GM21576 (cell line): ENCODE results near the gene MBD5.
A peak's percentile ranks its signal among the peaks of the same experiment; 100 is the strongest.

Experiments used
- ATAC-seq: cut with Tn5 transposase; IDR thresholded peaks from one replicate; pipeline ENCODE4 v1.9.1; 2021; ENCODE audit warnings: mild to moderate bottlenecking, moderate library complexity; ENCODE audit not compliant: unreplicated experiment

The MBD5 gene

GRCh38 chr2:148451046-148451445, 430.2 kb downstream of the MBD5 start:
- ATAC-seq: no peak

GRCh38 chr2:148455791-148456190, 434.9 kb downstream of the MBD5 start:
- ATAC-seq: no peak

- no peak for ATAC-seq
These were observed 437.3 kb downstream of the MBD5 start for GRCh38 chr2:148458171-148458570.

GRCh38 chr2:148459377-148459778, 438.5 kb downstream of the MBD5 start:
- no peak for ATAC-seq

- ATAC-seq: no peak
These were observed 441.0 kb downstream of the MBD5 start for GRCh38 chr2:148461876-148462275.

DNA sequence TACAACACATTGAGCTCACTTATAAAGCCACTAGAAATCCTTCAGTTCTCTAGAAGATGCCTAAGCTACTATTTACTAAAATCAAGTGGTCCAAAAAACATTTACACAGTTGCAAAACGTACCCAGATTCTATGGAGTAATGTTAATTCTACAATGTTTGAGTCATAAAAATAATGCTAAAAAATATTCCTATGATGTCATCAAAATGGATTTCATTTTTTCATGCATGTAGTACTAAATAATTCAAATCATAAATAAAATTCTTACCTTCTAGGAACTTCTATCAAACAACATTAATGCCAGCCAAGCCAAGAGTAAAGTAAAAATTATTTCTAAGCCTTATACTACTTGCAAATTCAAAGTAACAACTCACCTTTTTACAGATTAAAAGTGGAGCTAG, 454.7 kb downstream of the MBD5 start:
- no peak for ATAC-seq

DNA sequence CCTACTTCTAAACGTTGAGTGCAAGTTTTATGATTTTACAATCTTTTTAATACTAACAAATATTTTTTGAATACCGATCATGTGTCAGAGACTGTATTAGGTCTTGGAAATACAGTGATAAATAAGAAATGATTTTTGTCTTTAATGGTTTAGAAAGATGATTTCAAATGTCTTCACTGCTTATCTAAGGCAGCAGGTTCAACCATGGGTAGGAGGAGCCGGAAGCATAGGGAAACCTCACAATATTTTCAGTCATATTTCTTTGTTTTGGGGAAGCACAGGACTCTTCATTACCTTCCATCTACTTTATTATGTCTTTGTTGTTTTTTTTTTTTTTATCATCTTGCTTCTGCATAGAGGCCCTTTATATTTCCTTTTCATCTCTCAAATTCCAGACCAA, 458.5 kb downstream of the MBD5 start:
- ATAC-seq: no peak

DNA sequence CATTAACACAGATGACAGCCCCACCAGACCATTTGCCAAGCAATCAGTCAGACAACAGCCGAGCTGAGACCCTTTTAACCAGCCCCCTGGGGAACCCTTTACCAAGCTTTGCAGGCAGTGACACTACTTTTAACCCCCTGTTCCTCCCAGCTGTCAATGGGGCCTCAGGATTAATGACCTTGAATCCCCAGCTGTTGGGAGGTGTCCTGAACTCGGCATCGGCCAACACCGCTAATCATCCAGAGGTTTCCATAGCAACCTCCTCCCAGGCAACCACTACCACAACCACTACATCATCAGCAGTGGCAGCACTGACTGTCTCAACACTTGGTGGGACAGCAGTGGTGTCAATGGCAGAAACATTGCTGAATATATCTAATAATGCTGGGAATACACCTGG, 462.8 kb downstream of the MBD5 start:
- no peak for ATAC-seq

GRCh38 chr2:148484066-148484465, 463.2 kb downstream of the MBD5 start:
- ATAC-seq: no peak

- ATAC-seq: no peak
These were observed 465.8 kb downstream of the MBD5 start for GRCh38 chr2:148486655-148487054.

DNA sequence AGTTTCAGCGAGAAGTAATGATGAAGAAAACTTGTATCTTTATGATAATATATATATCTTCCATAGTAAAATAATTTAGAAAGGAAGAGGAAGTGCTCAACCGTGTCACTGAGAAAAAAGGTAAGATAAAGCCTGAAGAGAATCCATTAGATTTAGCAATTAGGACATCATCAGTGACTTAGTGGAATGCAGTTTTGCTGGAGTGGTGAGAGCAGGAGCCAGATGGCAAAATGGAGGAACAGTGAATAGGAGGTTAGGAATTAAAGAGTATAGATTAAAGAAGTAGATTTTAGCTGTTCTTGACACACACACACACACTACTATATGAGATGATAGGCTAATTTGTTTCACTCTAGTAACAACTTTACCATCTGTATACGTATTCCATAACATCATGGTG, 466.5 kb downstream of the MBD5 start:
- ATAC-seq: no peak

GRCh38 chr2:148490840-148491439, 470.0 kb downstream of the MBD5 start:
- ATAC-seq: no peak

GRCh38 chr2:148493822-148494563, 473.1 kb downstream of the MBD5 start:
- ATAC-seq: peak; percentile 62

- no peak for ATAC-seq
These were observed 474.7 kb downstream of the MBD5 start for GRCh38 chr2:148495586-148495985.

DNA sequence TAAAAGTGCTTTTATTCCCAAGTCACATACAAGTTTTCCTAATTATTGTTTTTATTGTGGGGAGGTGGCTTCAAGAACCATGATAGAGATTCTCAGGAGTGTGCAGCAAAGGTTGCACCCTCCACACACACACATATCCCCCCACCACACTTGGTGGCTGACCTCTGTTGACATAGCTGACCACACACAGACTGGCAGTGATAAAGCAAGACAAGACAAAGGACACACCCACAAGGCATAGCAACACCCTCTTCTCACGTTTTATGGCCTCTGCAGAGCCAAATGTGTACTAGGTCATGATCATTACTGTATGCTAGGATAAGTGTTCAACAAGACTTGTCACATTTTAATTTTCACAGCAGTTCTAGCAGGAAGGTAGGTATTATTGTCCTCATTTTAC, 480.7 kb downstream of the MBD5 start:
- no peak for ATAC-seq

DNA sequence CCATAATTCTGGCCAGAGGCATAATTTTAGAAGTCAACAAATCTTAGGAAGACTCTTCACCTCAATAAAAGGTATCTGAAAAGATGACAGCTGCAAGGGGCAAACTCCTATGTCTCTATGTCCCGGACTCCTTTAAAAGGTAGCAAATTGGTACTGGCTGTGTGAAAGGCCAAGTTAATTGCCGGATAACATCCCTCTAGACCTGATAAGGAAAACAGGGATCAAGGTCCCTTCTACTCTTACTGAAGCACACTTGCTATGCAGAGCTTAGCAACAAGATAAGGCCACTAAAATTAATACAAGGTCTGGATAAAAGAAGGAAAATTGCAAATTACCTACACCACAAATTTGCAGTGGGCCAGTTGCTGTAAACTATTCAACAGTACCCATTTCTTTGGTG, 482.6 kb downstream of the MBD5 start:
- ATAC-seq: no peak

- ATAC-seq: no peak
These were observed 487.1 kb downstream of the MBD5 start for GRCh38 chr2:148507970-148508369.

- ATAC-seq: no peak
These were observed 488.0 kb downstream of the MBD5 start for GRCh38 chr2:148508878-148509287.

DNA sequence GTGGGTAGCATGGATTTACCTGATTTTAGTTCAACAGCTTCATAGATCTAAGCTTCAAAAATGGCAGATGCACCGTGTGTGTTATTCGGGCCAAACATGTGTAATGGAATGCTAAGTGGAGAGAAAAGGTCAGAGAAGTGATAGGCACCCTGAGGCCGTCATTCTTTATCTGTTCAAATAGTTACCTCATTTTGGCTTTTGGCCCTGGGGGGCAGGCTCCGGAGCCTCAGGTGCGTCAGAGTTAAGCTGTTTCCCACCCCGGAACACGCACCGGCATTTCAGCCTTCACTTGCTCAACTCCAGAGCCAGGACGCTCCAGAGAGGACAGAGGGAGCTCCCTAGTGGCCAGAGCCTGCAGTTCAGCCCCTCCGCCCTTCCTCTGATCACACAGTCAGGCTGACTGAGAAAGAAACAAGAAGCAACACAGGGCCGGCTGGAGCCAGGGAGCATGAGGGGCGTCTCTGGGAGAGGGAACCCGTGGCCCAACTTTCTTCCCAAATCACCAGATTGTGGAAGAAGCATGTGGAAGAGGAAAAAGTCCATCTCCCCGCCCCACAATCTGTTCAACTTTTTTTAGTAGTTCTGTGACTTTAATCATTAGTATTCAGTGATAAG, 488.5 kb downstream of the MBD5 start:
- peak; percentile 100 for ATAC-seq

- ATAC-seq: no peak
These were observed 491.0 kb downstream of the MBD5 start for GRCh38 chr2:148511883-148512282.

- no peak for ATAC-seq
These were observed 491.6 kb downstream of the MBD5 start for GRCh38 chr2:148512501-148512900.

DNA sequence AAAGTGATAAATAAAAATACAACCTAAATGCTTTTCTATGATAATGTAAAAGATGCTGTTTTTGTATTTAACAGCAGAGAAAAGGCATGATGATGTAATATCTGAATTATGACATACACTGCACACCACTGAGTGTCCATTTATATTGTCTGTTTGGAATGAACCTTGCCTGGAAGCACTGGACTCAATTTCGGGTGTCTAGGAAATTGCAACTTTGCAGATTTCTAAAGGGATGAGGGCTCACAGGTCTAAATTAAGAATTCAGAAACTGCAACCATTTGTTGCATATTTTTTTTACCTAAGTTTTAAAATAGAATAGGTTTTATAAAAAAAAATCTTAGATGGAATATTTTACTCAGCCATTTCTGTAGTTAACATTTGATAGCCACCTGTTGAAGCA, 492.5 kb downstream of the MBD5 start:
- no peak for ATAC-seq
